Fibroblast of skin of left biceps (primary cell): ENCODE results near the gene PALLD.
A peak's percentile ranks its signal among the peaks of the same experiment; 100 is the strongest.
"Not testable (repeated sequence)": the region's sequence is repeated elsewhere in the genome, so short reads cannot be mapped to it uniquely, and the experiment has no call there.

Experiments used
- DNase-seq, 2 experiments: peaks; one replicate each; pipeline ENCODE4 v3.0.0-alpha.2; 2013; ENCODE audit warnings: low read depth in 2 of 2

The PALLD gene

DNA sequence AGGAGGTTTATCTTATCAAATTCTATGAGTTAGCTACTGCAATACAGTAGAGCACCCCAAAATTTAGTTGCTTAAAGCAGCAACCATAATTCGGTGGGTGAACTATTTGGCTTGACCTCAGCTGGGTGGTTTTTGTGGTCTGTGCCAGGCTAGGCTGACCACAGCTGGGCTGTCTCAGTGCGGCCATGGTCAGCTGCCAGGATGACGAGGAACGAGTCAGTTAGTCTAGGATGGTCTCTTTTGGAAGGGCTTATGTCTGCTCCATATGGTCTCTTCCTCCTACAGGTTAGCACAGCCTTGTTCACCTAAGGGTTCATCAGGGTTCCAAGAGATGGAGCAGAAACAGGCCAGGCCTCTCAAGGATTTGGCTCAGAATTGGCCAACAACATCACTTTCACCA lies 210.4 kb downstream of the PALLD start:
- DNase-seq = no peak

DNA sequence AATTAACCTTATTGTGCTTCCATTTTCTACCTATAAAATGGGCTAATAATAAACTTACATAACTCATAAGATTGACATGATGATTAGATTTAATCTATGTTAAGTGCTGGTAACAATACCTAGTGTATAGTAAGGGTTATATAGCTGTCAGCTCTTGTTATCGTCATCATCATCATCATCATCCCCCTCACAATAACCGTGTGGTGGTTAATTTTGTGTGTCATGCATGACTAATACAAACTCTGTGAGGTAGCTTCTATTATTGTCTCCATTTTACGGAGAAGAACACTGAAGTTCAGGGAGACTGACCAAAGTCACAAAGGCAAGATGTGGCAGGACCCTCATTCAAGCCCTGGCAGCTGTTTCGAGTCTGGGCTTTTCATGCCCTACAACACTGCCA lies 211.3 kb downstream of the PALLD start:
- DNase-seq = no peak

DNA sequence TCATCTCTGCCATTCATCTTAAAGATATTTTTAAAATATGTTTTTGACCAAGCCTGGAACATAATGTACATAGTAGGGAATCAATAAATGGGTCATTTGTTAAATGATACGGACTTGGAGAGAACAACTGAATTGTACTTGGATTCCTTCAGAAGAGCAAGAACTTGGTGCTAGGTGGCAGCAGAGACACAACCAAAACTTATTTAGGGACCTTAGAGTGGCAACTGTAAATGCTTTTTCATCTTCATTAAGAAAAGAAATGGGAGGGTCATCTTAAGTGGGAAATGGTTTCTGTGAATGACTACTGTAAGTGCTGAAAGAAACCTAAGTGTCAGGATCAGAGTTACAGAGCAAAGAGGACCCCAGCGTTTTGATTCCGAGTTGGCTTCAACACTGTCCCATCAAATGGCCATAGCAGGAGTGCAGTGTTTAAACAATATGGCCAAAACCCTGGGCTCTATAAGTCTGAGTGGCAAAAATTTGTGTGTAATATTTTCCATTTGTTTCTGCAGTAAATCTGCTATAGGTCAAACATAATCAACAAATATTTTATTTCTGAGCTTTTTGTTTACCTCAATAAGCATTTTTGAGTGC lies 213.6 kb downstream of the PALLD start:
- no peak for DNase-seq

- peak; percentile 58 to 69 for DNase-seq
Observed at GRCh38 chr4:168711197-168712140, 214.6 kb downstream of the PALLD start.

GRCh38 chr4:168712316-168712890 lies 215.6 kb downstream of the PALLD start:
- no peak for DNase-seq

- no peak for DNase-seq
Observed at GRCh38 chr4:168713253-168713652, 216.4 kb downstream of the PALLD start.

- DNase-seq = no peak
Observed at GRCh38 chr4:168715896-168716295, 219.0 kb downstream of the PALLD start.

GRCh38 chr4:168716406-168717129 lies 219.7 kb downstream of the PALLD start:
- no peak for DNase-seq

DNA sequence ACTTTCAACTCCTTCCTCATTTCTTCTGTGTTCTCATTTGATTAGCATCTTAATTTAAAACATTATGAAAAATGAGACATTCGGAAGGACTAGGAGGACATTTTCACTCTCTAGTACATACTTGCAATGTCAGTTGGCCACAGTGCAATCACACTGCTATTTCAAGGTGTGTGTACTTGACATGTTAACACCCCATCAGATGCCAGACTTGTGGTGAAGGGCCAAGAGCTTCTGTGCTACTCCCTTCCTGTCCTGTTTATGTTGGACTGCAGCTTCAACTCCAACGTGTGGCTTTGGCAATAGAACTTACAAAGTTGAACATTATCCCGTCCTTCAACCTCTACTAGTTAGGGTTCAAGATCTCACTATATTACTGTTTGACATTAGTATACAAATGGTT lies 221.0 kb downstream of the PALLD start:
- no peak for DNase-seq

- DNase-seq = no peak
Observed at GRCh38 chr4:168719725-168720124, 222.9 kb downstream of the PALLD start.

- no peak for DNase-seq
Observed at GRCh38 chr4:168720396-168720900, 223.6 kb downstream of the PALLD start.

DNA sequence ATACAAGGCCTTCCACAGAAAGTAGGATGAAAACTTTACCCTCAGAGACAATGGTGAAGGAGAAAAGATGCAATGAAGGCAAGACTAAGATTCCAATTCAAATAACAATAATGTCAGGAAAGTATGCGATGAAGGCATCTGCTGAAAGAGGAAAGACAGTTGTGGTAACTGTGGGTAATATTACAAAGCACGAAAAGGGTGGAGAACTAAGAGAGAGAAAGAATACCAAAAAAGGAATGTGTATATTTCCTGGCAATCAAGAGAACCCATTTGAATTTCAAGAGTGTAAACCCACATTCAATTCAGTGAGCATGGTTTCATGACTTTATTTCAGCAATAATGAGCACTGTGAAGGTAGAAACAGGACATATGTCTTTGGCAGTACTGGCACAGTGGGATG lies 225.5 kb downstream of the PALLD start:
- DNase-seq = no peak

DNA sequence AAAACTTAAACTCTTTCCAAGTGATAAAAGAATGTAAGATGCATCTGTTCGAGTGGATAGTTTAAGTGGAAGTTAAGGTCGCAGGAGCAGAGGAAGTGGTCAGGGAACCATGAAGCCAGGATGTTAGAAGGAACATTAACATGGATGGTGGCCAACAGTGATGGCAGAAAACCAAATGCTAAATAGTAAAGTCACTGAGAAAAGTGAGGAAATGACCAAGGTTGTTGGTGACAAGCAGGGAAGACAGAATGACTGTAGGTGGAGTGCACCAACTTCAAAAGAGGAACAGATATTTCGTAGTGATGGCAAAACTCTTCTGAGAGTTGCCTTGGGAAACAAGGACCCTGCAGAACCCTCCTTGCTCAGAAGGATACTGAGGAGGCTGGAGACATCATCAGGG lies 226.2 kb downstream of the PALLD start:
- no peak for DNase-seq

DNA sequence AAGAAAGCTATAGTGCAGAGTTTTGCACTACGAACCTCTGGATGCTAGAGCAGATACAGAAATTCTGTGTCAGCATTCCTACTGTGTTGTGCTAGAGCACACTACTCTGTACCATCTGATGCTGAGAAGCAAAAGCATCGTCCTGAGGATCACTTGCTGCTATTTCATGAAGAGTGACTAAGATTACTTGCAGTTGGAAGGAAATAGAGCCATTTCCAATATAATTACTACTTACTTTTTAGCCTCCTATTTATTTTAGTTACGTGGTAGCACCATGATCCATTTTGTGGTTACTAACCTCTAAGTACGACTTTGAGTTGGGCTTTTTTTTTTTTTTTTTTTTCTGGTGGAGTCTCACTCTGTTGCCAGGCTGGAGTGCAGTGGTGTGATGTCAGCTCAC lies 226.7 kb downstream of the PALLD start:
- no peak for DNase-seq

DNA sequence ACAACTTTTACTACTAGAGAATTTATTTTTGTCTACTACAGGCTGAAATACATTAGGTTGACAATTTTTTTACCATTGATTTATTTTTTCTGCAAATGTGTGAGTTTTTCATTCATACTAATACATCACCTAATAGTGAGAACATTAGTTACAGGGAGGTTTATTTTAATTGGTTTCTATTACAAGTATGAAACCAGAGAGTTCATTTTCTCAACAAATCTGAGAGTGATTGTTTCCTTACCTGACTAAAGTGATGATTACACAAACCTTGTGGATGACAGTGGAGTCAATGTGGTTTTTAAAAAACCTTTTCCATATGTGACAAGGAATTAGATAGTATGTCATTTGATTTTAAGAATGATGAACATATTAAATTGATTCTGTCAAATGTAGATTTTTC lies 227.4 kb downstream of the PALLD start:
- no peak for DNase-seq

DNA sequence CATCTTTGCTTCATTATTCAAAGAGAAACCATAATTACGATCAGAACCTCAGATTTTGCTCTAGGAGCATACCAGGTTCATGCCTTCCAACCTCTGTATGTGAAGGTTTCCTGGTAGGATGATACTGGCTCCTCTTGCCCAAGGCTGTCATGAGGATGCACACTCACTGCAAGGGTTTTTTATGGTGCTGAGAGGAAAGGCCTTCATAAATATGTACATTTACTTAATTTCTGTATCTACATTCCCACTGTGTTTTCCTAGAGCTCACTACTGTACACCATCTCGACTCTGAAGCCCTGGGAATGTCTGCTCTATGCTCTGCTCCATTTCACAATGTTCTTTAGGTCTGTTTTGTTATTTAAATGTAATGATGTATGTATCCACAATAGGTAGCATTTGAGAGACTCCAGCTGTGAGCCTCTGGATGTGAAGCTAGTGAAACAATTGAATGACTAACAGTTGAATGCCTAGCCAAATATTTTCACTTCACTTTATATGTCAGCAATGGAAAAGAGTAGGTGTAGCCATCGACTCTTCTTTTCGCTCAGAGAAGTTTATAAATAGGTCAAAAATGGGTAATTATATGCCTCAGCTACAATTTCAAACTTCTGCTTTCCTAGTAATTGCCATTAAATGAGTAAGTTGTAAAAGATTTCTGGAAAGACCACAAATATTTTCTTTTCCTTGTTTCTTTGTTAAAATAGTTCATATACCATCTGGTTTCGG lies 228.0 kb downstream of the PALLD start:
- DNase-seq = peak; percentile 59 to 73

GRCh38 chr4:168725930-168726329 lies 229.1 kb downstream of the PALLD start:
- DNase-seq = no peak

DNA sequence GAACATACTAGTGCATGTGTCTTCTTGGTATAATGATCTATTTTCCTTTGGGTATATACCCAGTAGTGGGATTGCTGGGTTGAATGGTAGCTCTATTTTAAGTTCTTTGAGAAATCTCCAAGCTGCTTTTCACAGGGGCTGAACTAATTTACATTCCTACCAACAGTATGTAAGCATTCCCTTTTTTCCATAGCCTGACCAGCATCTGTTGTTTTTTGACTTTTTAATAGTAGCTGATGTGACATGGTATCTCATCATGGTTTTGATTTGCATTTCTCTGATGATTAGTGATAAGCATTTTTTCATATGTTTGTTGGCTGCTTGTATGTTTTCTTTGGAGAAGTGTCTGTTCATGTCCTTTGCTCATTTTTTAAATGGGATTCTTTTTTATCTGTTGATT lies 230.3 kb downstream of the PALLD start:
- not testable (repeated sequence) for DNase-seq

GRCh38 chr4:168731006-168731636 lies 234.3 kb downstream of the PALLD start:
- DNase-seq = no peak

DNA sequence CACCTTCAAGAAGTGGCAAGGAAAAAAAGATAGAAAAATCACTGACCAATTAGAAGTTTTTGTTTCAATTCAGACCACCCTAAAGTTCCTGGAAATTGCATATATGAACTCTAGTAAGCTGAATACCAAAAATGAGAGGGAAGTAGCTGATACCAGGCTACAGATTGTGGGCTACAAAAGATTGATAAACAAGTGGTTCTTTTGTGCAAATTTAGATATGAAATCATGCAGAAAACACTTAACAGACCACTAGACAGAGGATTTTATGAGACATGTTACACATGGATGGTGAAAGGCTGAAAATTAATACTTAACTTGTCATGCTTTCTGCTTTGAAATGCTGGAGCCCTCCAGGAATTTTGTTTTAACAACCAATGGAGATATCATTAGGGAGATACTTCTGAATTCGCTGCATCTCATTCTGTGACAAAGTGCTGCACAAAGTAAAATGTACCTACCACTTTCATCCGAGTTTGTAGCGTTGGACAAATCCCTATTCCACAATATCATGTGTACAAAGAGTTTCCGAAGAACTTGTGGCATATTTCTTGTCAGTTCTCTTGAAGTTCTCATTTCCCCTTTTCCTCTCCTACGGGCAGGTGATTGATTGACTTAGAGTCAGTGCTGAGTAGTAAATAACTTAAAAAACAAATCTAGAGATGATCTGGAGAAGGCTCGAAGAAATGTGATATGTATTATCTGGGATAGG lies 235.0 kb downstream of the PALLD start:
- no peak for DNase-seq
